GM21360 (cell line): Measurements from ENCODE around the gene MAN2B2.
A peak's percentile ranks its signal among the peaks of the same experiment; 100 is the strongest.
"Not testable (repeated sequence)": the region's sequence is repeated elsewhere in the genome, so short reads cannot be mapped to it uniquely, and the experiment has no call there.

Source experiments
- ATAC-seq: cut with Tn5 transposase; IDR thresholded peaks from one replicate; pipeline ENCODE4 v1.9.1; 2021; ENCODE audit warnings: mild to moderate bottlenecking, moderate library complexity; ENCODE audit not compliant: unreplicated experiment

Gene MAN2B2

GRCh38 chr4:6639137-6639680 is 64.2 kb downstream of the MAN2B2 start:
- ATAC-seq, result no peak

DNA sequence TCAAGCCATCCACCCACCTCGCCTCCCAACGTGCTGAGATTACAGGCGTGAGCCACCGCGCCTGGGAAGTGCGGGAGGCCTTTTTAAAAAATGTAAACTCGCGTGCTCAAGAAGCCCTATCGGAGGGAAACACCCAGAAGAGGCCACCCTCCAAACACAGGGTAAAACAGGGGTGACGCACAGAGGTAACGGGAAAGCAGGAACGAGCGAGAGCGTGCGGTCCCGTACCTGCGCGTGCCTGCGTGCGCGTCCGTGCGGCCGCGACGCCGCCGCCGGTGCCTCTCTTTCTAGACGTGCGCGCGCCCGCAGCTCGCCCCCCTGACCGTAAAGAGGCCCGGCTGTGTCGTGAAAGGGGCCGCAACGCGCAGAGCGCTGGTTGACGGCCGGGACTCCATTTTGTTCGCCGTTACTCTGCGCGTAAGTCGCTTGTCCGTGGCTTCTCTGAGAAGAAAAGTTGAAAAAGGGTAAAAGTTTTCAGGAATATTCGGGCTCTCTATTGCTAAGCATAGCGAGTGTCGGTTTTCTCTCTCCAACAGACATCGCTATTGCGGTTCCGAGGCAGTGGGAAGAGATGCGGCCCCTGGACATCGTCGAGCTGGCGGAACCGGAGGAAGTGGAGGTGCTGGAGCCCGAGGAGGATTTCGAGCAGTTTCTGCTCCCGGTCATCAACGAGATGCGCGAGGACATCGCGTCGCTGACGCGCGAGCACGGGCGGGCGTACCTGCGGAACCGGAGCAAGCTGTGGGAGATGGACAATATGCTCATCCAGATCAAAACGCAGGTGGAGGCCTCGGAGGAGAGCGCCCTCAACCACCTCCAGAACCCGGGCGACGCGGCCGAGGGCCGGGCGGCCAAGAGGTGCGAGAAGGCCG is 65.5 kb downstream of the MAN2B2 start, which contains the start of gene MRFAP1:
TSS of gene MRFAP1 (plus strand) at position 394 of the 872 bp plus-strand sequence. CDS start at position 572, 178 bp downstream.
- ATAC-seq, result peak; percentile 74

DNA sequence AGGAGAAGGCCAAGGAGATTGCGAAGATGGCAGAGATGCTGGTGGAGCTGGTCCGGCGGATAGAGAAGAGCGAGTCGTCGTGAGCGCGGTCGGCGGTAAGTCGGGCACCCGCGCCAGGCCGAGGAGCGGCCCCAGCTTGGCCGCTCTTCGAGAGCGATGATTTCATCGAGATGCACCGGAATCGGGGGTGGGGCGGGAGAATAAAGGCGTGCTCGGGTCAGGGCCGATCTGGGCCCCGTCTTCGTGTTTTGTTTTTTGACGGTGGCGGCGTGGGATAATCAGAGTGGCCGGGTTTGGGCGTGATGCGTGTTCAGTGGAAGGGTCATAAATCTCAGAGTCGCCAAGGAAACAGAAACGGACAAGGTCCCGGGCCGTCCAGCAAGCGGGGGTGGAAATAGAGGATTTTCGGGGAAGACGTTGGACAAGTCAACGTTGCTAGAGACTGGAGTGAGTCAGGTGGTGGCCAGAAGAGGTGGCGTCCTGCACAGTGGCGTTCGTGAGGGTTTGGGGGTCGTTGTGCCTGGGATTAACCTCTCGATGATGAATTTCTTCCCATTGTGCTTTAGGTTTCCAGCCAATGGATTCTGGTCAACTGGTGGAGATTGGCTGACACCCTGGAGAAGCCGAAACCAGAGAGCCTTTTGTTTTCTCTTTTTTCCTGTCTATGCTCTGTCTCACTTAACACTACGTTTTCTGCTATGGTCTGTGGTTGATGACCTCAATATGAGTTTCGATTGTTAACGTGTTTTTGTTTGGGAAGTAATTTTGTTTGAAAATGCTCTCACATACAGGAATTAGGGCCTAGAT is 66.4 kb downstream of the MAN2B2 start:
- peak; percentile 29 for ATAC-seq

DNA sequence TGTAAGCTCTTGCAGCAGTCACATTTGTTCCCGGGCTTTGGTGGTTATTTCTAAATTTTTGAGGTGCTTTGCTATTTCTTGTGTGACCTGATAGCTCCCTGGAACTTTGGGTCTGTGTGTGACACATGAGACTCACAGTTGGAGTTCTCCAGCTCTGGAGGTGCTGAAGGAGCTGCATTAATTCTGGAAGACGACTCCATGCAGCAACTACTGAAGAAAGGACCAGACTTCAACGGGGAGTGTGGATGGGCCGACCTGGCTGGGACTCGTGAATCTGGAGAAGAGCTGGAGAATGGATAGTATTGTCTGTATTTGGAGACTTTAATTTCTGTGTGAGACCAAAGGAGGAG is 67.0 kb downstream of the MAN2B2 start:
- ATAC-seq, result no peak

DNA sequence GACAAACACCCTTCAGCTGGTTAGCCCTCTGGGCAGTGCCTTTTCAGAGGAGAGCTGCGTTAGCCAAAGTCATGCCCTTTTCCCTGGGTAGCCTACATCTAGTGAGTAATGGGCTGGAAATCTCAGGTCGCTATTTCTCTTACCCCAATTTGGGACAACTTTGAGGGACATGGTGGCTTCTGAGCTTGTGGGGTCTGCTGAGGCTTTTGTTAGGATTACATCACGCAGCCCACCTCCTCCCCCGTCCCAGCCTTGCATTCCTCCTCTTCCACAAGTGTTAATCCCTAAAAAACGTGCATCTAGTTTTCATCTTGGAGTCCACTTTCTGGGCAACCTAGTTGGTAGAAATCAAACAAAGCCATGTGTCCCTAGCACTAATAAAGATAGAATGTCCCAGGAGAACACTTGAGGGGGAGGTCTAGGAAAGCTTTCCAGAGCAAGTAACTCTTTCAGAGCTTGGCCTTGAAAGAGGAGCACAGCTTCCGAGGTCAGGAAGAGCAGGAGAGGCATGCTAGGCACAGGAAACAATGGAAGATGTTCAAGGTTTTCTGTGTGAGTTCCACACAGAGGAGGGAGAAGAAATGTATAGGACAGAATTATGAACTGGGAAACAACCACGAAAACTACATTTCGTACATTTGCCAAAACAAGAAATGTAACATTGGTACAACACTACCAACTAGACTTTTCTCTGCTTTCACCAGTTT is 68.3 kb downstream of the MAN2B2 start:
- ATAC-seq, result no peak

GRCh38 chr4:6644792-6645530 is 70.0 kb downstream of the MAN2B2 start:
- ATAC-seq, result no peak

DNA sequence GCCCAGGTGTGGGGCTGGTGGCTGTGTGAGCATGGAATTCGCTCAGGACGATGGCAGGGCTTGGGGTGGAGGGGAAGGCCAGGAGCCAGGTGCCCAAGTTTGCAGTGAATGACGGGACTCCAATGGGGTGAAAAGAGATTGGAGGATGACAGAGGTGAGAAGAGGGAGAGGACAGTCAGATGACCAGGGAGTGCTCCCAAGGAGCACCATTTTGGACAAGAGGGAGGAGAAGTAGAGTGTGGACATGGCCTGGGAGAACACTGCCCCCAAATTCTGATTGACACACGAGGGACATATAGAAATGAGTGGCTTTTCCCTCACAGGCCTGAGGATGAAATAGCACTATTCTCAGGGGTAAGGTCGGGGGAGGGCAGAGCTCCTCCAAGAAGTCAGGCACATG is 72.2 kb downstream of the MAN2B2 start:
- no peak for ATAC-seq

DNA sequence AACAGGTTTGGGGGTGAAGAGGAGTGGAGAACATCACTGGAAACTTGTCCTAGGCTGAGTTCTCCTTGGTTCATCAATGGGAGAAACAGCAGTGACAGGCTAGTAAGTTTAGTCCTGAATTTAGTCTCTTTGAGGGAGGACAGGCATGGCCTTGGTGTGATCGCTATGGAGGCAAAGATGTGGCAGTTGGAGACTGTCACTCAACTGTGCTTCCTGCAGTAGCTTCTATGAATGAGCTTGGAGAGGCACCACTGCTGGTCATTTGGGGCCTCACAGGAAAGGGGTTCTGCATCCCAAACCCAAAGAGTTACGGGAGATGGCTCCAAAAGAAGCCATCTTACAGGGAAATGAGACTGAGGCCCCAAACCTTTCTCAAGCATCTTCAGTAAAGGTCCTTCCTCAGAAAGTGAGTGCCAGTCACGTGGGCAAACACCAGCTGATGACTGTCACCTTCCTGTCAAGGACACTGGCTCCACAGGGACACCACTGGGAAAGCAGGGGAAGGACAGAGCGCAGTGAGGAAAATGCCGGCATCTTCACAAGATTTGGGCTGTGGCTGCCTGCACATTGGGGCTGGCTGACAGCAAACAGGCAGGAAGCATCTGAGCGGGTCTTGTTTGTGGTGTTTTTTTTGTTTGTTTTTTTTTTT is 72.7 kb downstream of the MAN2B2 start:
- no peak for ATAC-seq

- no peak for ATAC-seq
Measured at GRCh38 chr4:6649216-6649615, 74.2 kb downstream of the MAN2B2 start.

DNA sequence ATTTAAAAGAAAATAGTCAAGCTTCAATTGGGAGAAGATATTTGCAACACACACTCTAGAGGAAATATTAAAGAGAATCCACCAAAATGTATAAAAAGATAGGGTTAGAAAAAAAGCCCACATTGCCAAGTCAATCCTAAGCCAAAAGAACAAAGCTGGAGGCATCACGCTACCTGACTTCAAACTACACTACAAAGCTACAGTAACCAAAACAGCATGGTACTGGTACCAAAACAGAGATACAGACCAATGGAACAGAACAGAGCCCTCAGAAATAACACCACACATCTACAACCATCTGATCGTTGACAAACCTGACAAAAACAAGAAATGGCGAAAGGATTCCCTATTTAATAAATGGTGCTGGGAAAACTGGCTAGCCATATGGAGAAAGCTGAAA is 79.2 kb downstream of the MAN2B2 start:
- not testable (repeated sequence) for ATAC-seq

DNA sequence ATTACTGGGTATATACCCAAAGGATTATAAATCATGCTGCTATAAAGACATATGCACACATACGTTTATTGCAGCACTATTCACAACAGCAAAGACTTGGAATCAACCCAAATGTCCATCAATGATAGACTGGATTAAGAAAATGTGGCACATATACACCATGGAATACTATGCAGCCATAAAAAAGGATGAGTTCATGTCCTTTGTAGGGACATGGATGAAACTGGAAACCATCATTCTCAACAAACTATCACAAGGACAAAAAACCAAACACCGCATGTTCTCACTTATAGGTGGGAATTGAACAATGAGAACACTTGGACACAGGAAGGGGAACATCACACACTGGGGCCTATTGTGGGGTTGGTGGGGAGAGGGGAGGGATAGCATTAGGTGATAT is 80.3 kb downstream of the MAN2B2 start:
- not testable (repeated sequence) for ATAC-seq

DNA sequence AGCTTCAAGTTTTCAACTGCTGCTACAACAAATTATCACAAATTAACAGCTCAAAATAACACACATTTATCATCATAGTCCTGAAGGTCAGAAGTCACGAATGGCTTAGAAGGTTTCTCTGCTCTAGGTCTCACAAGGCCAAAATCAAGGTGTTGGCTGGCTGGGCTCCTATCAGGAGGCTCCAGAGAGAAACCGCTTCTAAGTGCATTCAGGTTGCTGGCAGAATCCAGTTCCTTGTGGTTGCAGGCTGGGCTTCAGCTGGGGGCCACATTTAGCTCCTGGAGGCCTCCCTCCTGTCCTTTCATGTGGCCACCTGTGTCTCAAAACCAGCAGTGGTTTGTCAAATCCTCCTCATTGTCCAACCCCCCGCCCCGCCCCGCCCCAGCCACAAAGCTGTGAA is 80.9 kb downstream of the MAN2B2 start:
- no peak for ATAC-seq

DNA sequence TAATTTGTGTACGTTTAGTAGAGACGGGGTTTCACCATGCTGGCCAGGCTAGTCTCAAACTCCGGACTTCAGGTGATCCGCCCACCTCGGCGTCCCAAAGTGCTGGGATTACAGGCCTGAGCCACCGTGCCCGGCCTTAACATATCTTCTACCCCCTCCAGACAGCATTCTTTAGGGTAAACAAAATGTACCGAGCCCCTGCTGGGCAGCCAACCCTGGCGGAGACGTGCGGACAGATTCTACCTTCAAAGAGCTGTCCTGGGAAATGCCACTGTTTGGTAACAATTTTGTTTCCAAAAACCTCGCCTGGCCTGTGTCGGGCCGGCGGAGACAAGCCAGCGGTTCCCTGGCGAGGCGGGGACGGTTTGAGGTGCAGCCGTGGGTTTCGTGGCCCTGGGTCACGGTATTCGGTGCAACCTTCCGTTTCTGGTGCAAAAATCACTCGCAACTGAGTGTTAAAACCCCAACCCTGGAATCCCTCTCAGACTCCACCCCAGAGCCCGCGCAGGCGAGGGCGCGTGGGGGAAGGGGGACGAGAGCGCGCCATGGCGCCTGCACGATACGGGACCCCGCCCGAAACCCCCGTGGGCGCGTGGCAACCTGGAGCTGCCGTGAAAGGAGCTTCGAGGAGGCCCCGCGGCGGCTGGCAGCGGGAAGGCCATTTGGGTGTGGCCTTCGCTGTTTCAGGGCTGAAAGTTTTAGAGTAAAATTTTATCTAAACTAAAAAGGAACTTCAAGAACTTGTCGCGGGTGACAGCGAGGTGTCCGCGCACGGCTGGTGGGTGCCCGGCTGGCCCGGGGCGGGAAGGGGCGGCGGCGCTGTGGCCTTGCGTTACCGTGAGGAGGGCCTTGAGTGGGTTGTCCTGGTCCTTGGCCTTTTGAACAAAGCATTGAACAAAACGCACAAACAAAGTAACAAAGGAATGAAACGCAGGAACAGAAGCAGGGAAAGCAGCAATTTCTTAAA is 82.5 kb downstream of the MAN2B2 start:
- no peak for ATAC-seq

- no peak for ATAC-seq
Measured at GRCh38 chr4:6658209-6658595, 83.2 kb downstream of the MAN2B2 start.

GRCh38 chr4:6658597-6659075 is 83.6 kb downstream of the MAN2B2 start:
- ATAC-seq, result no peak

- ATAC-seq, result no peak
Measured at GRCh38 chr4:6659897-6660296, 84.9 kb downstream of the MAN2B2 start.

DNA sequence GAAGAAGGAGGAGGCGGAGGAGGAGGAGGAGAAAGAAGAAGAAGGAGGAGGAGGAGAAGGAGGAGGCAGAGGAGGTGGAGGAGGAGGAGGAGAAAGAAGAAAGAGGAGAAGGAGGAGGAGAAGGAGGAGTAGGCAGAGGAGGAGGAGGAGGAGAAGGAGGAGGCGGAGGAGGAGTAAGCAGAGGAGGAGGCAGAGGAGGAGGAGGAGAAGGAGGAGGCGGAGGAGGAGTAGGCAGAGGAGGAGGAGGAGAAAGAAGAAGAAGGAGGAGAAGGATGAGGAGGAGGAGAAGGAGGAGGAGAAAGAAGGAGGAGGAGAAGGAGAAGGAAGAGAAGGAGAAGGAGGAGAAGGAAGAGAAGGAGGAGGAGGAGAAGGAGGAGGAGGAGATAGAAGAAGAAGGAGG is 85.4 kb downstream of the MAN2B2 start:
- ATAC-seq, result no peak

- no peak for ATAC-seq
Measured at GRCh38 chr4:6662591-6662990, 87.6 kb downstream of the MAN2B2 start.
